ENCODE results near the gene LIMS1.

DNA sequence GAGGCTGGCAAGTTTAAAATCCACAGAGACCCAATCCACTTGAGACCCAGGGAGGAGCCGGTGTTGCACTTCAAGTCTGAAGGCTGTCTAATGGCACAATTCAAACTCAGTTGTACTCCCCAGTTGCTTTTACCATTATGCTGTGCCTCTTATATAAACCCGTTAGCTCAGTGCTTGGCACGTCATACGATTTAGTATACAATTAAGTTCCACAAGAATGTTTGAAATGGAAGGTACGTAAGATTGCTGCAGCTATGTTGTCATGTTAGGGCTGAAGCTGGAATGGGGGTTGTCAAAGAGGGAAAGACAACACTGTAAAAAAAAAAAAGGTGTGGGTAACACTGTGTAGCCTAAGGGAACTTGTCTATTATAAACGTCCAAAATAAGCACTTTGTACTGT is 30.2 kb downstream of the LIMS1 start:
- TF ChIP-seq, protein P1, sequence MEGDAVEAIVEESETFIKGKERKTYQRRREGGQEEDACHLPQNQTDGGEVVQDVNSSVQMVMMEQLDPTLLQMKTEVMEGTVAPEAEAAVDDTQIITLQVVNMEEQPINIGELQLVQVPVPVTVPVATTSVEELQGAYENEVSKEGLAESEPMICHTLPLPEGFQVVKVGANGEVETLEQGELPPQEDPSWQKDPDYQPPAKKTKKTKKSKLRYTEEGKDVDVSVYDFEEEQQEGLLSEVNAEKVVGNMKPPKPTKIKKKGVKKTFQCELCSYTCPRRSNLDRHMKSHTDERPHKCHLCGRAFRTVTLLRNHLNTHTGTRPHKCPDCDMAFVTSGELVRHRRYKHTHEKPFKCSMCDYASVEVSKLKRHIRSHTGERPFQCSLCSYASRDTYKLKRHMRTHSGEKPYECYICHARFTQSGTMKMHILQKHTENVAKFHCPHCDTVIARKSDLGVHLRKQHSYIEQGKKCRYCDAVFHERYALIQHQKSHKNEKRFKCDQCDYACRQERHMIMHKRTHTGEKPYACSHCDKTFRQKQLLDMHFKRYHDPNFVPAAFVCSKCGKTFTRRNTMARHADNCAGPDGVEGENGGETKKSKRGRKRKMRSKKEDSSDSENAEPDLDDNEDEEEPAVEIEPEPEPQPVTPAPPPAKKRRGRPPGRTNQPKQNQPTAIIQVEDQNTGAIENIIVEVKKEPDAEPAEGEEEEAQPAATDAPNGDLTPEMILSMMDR (IDR thresholded peaks at IDR 0.05; ENCODE audit: low read depth, low read length): no peak
- TF ChIP-seq EZH2phosphoT487 (IDR thresholded peaks at IDR 0.05; ENCODE audit: low read depth): no peak
